Adrenal gland (tissue), 5 donors: ENCODE measurements around the gene PPP2R5C.

Experiments
- CTCF ChIP-seq, 6 experiments: fragments of 450-650 bp in 4 of 6; fragments of 200-600 bp in 2 of 6; sonication (generic) in 1 of 6; IDR thresholded peaks; 1 replicate in 5 of 6; 2 replicates in 1 of 6; pipeline versions ENCODE4 v1.5.1 to v1.8.0; 2016 to 2021; ENCODE audit warnings: antibody characterized with exemption in 6 of 6, mild to moderate bottlenecking in 2 of 6, moderate library complexity in 1 of 6
- POLR2A ChIP-seq, 2 donors: fragments of 450-650 bp; IDR thresholded peaks; one replicate each; pipeline ENCODE4 v1.6.1; 2017; ENCODE audit warnings: antibody characterized with exemption in 2 of 2, mild to moderate bottlenecking in 2 of 2, moderate library complexity in 1 of 2
- donor health status: DM: no; HTN: no; CAD: no.

GRCh38 chr14:101889366-101889765 lies 127.9 kb downstream of the PPP2R5C start:
- no peak for TF ChIP-seq POLR2A (IDR thresholded peaks at IDR 0.05)
- TF ChIP-seq CTCF (IDR thresholded peaks at IDR 0.05), result no peak
